DLD1 (cell line): ENCODE data around the gene LBX1.

Experiments
- in situ Hi-C: cut with HindIII; loops from 2 replicates; pipeline ENCODE4 v1.10.0; 2017; ENCODE audit warnings: low sequenced_read_pairs

Gene LBX1

DNA sequence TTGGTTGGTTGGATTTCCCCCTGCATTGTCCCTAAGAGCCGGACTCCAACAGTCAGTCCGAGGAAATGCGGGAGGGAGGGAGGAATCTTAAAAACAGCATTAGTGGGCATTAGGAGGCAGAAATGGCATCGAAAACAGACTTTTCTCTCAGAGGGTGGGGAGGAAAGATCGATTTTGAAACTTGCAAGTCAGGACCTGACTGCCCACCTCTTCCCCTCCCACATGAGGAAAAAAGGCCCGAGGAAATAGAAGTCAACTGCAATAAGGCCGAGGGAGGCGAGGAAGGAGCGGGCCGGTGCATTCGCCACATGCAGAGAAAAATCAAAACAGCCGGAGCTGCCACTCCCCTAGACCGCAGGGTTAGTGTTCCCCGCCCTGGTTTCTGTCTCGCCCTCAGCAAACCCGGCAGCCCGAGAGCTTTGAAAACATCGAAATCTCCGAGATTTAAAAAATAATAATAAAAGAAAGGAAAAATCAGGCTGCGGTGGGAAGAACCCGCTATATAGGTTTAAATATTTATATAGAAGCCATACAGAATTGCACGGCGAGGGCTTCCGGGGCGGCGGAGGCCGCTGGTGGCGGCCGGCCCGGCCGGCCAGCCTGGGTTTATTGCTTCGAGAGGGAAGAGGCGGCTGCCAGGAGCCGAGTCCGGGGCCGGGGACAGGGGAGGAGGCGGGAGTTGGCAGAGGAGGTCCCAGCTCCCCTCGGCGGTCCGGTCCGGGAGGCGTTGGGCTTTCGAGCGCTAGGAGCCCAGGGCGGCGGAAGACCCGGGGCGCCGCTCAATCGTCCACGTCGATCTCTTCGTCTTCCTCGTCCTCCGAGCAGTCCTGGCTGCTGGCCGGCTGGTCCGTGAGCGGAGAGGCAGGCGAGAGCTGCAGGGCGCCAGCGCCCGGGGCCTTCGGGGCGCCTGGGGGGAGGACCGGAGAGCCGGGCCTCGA is 2.5 kb downstream of the LBX1 start:
- in situ Hi-C loops, result no loop called here

DNA sequence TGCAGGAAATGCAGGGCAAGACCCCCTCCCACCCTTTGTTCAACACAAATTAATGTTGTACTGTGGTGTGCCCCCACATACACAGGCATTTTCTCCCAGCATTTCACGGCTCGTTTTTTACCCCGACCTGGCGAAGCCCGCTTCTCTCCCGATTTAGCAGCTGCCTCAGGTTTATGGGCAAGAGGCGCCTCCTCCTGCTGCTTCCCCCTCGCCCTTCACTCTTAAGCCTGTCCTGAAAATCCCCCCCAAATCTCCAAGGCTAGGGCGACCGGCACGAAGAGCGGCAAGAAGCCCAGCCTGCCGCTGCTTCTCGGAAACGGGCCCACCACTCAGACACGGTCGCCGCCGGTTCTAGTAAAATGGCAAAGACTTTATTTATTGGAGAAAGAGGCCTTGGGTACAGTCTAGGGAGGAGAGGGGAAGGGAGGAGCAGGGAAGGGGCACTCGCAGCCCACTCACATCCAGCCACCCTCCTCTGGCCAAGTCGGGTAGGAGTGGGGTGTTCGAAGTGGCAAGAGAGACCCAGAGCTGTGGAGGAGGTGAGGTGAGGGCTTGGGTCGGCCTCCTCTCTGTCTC is 3.3 kb downstream of the LBX1 start:
- in situ Hi-C loops, result no loop called here

DNA sequence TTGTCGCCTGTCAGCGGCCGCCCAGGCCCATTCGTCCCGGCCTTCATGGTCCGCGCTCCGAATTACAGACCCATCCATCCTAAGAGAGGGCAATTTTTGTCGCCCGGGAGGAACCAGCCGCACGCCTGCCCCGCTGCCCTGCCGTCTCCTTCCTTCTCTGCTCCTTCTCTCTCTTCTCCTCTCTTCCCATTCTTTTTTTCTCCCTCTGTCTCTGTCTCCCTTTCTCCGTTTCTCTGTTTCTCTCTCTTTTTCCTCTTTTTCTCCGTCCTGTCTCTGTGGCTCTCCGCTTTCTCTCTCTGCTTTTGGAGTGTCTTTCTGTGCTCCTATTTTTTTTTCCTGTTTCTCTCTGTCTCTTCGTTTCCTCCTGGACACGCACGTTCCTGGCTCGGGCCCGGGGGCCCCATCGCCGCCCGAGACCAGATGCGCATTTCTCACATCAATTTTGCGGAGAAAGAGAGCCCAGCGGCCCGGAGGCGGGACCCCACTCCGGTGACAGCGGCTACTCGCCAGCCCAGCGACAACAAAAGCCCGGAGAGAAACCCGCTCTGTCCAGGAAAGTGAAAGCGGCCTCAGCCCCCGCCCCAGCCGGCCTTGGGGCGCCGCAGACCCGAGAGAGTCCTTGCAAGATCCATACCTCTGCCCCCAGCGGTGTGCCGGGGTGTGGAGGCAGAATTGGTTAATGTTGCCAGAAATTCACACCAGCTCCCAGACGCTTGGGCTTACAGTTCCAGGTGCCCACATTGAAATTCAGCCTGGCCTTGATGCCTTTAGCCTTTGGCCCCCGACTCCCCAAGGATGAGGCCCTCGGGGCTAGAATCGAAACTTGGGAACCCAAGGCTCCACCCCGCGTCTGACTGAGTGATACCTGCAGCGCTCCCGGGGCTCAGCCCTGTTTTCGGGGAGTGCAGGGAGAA is 4.1 kb downstream of the LBX1 start:
- in situ Hi-C loops, result no loop called here

DNA sequence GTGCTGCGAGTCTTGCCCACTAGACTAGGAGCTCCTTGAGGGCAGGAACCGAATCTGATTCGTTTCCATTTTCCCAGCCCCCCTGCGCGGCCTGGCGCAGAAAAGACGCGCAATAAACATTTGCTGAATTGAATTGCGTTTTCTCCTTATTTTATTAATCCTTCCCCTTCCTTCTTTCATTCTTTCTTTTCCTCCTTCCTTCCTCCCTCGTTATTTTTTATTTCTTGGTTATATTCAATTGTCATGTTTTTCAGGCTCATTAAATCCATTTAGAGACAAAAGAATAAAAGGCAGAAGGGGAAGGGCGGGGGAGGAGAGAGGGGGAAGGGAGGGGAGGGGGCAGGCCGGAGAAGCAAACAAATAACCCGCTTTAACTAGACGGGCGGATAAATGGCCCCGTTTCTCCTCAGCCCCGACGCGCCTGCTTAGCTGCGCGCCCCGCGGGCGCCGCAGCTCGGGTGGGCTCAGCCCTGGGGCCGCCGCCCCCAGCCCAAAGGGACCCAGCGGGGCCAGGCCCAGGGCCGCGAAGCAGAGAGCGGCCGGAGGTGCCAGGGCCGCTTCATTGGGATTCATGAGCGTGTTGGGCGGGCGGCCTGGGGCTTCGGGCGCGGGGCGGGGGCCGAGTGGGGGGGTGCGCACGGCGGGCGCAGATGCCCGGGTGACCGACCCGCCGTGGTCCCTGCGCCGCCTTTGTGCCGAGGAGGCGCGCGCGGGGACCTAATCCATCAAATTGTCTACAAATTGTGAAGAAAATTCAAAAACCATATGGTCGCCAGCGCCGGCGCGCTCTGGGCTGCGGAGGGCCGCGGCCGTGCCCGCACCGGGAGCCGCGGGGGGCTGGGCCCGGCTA is 5.0 kb downstream of the LBX1 start:
- in situ Hi-C loops, result no loop called here

DNA sequence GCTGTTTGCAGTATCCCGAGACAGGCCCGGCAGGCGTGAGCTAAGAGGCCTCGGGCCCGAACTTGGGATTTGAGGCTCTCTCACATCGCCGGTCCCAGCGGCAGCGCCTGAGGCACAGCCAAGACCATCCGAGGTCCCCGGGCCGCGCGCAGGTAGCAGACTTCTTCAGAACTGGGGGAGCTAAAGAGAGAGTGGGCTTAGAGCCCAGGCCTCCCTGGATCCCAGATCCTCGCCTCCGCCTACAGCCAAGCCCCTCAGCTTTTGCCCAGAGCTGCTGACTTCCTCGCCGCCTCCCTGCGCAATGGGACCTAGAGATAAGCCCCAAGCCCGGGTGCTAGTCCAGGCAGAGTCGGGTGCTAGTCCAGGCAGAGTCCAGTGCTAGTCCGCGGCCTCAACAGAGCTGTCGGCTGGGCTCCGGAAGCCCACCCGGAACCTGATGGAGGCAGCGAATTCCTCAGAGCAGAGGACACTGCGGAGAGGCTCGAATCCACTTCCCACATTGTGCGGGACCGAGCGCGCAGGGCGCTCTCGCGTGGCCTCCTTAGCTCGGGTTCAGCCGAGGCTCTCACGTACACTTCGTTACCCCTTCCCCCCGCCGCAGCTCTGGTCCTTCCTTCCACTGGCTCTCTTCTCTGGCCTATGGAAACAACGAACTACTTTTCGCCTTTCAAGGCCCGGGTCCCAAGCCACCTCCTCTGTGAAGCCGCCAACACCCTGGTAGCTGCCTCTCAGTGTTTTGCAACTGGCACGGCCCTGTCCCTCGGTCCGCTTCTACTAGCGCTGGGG is 5.8 kb downstream of the LBX1 start:
- in situ Hi-C loops, result no loop called here

DNA sequence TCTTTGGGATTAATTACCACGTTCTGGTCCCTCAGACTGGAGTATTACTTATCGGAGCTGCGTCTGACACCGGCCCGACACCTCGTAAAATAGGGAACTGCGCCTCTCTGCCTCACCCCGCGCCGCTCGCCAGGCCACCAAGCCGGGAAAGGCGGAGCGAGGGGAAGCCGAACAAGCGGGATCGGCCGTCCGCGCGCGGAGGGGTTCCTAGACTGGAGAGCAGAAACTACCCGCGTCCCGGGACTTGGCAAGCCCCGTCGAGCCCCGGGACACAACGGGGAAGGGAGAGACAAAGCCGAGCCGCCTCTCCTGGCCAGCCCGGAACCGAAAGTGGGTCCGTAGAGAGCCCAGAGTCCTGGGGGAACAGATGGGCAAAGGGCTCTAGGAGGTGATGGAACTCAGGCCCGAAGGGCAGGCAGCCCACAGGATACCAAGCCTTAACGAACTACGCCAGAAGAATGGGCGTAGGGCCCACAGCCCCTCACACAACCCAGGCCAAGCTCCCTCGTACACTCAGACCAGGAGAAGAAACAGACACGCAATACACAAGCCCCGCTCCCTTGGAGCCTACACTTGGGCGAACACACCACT is 6.5 kb downstream of the LBX1 start:
- in situ Hi-C loops, result no loop called here

DNA sequence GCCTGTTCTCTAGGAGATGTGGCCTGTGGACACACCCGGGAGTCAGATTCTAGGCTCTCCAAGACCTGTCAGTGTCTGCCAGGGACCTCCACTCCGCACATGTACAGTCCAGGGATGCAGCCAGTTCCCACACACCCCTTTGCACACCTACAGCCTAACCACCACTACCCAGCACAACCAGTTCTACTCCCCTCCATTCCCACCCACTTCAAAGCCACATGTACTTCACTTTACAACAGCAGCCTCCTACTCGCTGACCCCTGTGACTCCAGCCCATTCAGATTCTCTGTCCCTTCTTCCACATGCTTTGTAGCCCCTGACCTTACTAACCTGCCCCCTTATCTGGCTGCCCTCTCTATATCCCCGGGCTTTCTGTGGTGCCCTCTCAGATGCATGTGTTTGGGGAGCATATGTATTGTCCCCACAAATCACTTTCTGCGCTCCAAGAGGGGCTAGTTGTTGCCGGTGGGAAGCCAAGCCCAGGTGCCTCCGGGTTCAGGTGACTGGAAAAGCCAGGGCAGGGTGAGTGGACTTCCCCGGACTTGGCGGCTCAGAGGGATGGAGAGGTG is 7.2 kb downstream of the LBX1 start:
- in situ Hi-C loops, result no loop called here

DNA sequence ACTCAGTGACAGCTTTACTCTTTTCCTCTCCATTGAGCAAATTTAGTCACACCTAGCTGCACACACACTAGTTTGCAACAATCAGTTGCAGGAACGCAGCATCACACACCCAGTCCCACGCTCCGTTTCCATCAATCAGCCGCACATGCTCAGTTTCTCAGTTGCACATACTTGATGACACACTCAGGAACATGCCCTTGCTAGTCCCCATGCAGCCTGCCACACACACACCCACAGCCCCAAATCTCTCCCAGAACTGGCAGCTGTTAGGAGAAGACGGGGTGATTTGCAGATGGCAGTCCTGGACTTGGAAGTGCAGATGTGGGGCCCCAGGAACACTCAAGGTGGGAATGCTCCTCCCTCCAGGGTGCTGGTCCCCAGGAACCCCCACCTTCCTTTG is 7.7 kb downstream of the LBX1 start:
- in situ Hi-C loops, result no loop called here

DNA sequence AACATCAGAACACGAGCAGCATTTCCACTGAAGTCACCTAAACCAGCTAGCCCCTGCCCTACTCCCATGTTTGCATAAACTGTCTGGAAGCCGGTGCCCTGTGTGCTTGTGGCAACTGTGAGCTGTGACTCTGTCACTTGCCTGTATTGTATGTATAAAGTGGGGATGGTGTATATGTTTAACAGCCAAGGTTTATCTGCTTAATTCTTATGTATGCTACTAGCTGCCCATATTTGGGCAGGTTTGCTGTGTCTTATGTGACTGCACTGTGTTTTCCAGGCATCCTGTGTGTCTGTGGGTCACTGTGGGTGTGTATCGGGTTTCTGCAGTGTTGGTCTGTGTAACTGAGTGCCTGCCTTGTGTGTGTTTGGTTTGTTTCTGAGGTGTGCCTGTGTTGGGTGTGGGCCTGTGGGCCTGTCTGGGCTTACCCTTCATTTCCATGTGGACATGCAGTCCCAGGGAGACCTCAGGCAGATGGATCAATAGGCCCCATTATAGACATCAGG is 9.3 kb downstream of the LBX1 start:
- in situ Hi-C loops, result no loop called here

DNA sequence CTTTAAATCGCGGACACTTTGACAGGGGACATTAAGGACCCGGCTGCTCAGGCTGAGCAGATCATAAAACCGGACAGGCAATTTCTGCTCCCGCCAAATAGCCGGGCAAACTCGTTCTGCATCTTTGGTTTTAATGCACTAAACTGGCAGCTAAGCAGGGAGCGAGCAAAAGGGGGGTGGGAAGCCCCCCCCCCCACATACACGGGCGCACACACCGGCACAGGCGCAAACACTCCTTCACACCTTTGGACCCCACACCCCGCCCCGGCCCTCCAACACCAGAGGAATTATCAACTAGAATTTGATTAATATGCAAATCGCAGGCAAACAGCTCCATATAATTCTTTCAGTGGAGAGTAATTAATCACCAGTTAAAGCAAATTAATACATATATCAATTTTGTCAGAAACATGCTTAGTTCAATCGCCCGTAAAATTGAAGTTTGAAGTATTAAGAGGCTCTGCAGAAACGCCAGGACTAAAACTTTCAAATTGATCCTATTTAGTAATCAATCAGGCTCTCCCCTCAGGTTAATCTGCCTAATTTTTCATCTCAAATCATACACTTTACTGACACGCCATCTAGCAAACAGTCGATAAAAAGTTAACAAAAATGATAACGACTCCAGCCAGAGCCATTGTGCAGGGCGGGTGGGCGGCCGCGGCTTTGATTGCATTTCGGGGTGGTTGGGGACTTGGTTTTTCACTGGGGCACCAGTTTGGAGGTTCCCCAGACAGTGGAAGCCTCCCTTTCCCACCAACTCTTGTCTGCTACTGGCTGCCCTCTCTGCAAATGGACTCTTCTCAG is 9.9 kb downstream of the LBX1 start:
- in situ Hi-C loops, result no loop called here

DNA sequence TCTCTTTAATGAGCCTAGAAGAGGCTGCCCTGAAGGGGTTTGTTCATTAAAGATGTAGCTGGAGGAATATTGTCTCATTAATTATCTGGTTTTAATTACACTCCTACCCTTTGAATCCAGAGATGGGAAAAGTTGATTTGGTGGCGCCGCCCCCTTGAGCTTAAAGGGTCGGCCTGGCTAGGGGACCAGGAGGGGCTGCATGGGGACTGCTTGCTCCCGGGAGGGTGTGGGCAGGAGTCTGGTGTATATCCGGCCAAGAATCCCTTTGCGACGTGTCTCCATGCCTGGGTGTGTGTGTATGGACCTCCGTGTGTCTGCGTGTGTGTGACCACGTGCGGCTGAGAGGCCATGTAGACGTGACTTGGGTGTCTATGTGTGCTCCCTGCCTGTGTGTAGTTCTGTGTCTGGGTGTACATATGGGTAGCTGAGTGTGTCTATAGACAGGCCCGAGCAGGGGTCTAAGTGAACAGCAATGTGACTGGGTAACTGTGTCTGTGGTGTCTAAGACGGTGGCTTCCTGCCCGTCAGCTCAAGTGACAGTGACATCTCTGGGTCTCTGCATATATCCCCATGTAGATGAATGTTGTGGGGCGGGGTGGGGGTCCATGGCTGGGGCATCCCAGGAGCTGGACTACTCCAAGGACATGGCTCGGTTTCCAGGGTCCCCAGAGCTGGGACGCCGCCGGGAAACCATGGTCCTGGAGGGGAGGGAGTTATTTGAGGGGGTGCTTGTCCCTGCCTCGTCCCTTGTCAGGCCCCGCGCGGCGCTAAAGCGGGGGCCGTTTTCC is 10.7 kb downstream of the LBX1 start:
- in situ Hi-C loops, result no loop called here

DNA sequence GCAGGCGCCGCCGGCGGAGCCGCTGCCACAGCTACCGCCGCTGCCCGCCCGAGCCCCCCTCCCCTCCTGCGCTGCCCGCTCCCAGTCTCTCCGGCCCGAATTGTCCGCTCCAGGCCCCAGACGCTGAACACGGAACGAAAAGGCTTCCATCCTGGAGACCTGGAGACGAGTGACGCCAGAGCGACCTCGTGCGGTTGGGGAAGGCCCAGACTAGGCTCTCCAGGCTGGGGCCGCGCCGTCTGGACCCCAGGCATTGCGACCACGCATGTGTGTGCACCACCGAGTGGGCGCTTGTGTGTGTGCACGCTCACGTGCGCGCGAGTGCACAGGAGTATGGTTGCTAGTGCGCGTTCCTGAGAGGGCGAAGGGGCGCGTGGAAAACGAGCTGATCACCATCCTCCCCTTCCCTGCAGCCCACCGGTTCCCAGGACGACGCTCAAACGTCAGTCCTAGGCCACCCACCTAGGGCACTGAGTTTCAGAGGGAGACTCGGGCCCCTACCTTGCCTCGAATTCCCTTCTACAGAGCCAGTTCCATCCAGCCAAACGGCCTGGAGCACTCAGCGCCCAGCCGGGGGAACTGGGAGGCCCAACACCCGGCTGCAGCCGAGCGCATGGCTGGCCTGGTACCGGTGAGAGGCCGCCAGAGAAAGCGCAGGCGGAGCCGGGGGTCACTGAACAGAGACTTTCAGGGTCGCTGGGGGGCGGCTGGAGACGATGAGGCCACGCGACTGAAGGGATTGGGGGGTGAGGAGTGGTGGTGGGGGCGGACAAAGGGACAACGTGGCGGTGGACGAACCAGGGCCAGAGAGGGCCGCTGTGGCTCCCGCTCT is 11.6 kb downstream of the LBX1 start:
- in situ Hi-C loops, result no loop called here

DNA sequence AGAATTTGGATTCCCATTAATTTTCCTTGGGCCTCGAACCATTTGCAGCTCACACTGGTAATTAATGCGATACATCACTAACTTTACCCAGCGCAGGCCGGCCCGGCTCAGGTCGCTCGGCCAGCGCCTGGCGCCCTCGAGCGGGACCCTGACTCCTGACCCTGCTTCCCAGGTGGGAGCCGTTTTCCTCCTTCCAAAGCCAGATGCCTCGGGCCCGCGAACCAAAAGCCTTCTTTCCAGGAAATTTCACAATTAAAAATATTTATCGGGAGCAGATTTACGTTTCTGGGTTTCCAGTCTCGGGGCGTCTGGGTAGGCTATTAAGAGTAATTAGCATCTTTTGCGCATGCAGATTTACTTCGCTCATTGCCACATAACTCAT is 12.2 kb downstream of the LBX1 start:
- in situ Hi-C loops, result no loop called here

DNA sequence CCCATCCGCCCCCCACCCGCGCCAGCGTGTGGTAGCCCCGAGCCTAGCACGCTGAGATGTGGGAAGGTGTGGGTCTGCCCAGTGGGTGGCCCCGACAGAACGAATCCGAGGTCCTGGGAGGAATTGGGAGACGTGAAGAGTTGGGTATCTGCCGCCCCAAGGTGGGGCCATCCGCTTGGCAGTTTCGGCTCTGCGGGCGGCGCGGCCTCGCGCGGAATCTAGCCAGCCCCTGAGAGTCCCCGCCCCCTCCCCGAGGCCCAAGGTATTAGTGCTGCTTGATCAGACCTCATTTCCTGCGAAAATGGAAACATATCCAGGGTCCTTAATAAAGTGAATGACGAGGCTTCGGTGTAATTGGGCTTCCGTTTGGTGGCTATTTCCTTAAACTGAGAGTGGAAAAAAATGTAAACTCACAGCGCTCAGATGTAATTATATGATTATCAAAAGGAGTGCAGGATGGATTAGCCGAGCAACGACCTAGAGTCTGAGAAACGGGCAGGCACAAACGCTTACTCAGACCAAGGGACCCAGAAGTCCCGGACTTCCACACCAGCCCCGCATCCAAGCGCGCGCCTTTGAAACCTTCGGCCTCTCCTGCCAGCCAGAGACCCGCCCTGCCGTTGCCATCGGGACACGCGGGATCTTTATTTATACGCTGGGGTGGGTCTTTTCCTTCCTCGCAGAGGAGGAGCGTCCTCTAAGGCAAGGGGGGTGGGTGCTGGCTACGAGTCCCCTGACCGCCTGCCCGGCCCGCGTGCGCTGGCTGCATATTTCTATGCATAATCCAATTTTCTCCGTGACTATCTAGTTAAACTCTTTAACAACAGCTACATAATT is 12.8 kb downstream of the LBX1 start:
- in situ Hi-C loops, result no loop called here

DNA sequence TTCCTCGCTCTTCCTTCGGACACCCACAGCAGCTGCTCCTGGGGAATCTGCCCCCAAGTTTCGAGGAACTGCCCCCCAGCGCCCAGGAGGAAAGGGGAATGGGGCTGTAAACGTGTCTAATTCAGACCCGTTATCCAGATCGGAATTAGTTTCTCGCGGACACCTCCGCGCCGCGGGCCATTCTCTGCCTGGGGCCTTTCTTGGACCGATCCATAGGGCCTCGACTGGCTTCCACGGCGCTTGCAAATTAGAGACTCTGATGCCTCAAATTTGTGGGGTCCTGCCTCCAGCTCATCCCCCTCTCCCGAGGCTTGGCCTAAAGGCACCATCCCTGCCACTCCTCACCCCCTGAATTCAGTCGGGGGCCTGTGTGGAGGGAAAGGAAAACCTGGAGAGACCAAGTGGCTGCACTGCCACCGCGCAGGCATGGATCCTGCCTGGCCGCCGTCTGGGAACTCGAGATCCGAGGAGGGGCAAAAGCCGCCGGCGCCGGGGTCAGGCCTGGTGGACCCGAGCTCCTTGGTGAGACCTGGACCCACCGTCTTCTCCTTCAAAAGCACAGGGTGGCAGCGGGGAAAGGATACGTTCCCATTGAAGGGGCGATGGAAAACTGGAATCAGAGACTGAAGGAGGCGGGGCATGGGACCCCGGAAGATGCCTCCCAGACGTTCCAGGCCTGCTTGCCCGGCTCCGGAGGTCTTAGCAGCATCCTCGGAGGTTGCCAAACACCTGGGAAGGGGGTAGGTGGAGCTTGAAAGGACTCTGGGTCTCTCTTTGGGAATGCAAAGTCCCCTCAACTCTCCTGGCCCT is 13.7 kb downstream of the LBX1 start:
- in situ Hi-C loops, result no loop called here
